ENCODE results near the gene PKP4. TPM values are rescaled to one million over a fixed set of nuclear protein-coding genes. Genes with fewer than 3 reads are reported as not detected.

PKP4 gene
- total RNA-seq, 1 donor from 2014 or later, result 60.8 TPM

- intact Hi-C loops (cut with DNase I), result no loop called here
- TF ChIP-seq CTCF (IDR thresholded peaks at IDR 0.05), result no peak
- H3K4me1 ChIP-seq, result peaks cover 4 to 16% of the 10 kb centered on the region in 2 donors
- no peaks in the 10 kb centered on the region for H3K9me3 ChIP-seq
- H3K27ac ChIP-seq, result no peak overlapping the region
- DNase-seq (ENCODE audit: low spot score in 2 of 2), result no peak
- no peaks in the 10 kb centered on the region for H3K27me3 ChIP-seq
- no peaks in the 10 kb centered on the region for H3K36me3 ChIP-seq
- H3K4me3 ChIP-seq, result no peak overlapping the region
Measured at GRCh38 chr2:158489366-158490112, 32.8 kb downstream of the PKP4 start.

GRCh38 chr2:158491072-158491471 is 34.3 kb downstream of the PKP4 start:
- no peak overlapping the region for H3K27ac ChIP-seq
- H3K9me3 ChIP-seq, result no peaks in the 10 kb centered on the region
- no peaks in the 10 kb centered on the region for H3K27me3 ChIP-seq
- peaks cover 4 to 16% of the 10 kb centered on the region in 2 donors for H3K4me1 ChIP-seq
- no peaks in the 10 kb centered on the region for H3K36me3 ChIP-seq
- DNase-seq (ENCODE audit: low spot score in 2 of 2), result no peak
- intact Hi-C loops (cut with DNase I), result no loop called here
- no peak for TF ChIP-seq CTCF (IDR thresholded peaks at IDR 0.05)
- no peak overlapping the region for H3K4me3 ChIP-seq

GRCh38 chr2:158493458-158493857 is 36.7 kb downstream of the PKP4 start:
- DNase-seq (ENCODE audit: low spot score in 2 of 2), result no peak
- Histone ChIP-seq H3K4me3 (no peak overlapping the region), H3K4me1 (peaks cover 0 to under 1% of the 10 kb centered on the region in 2 donors), H3K27me3 (no peaks in the 10 kb centered on the region), H3K36me3 (no peaks in the 10 kb centered on the region), H3K27ac (no peak overlapping the region), H3K9me3 (no peaks in the 10 kb centered on the region)
- intact Hi-C loops (cut with DNase I), result no loop called here
- TF ChIP-seq CTCF (IDR thresholded peaks at IDR 0.05), result no peak

GRCh38 chr2:158495175-158495574 is 38.4 kb downstream of the PKP4 start:
- H3K27me3 ChIP-seq, result no peaks in the 10 kb centered on the region
- intact Hi-C loops (cut with DNase I), result no loop called here
- no peak overlapping the region for H3K27ac ChIP-seq
- H3K4me1 ChIP-seq, result no peaks in the 10 kb centered on the region
- H3K36me3 ChIP-seq, result no peaks in the 10 kb centered on the region
- no peak for TF ChIP-seq CTCF (IDR thresholded peaks at IDR 0.05)
- H3K4me3 ChIP-seq, result no peak overlapping the region
- H3K9me3 ChIP-seq, result no peaks in the 10 kb centered on the region
- DNase-seq (ENCODE audit: low spot score in 2 of 2), result no peak

- H3K27ac ChIP-seq, result no peak overlapping the region
Measured at GRCh38 chr2:158496986-158497385, 40.2 kb downstream of the PKP4 start.

More at GRCh38 chr2:158496986-158497385, 40.2 kb downstream of the PKP4 start:
- no peak for DNase-seq (ENCODE audit: low spot score in 2 of 2)
- no peaks in the 10 kb centered on the region for H3K36me3 ChIP-seq
- H3K4me3 ChIP-seq, result no peak overlapping the region
- intact Hi-C loops (cut with DNase I), result no loop called here
- no peaks in the 10 kb centered on the region for H3K9me3 ChIP-seq
- H3K27me3 ChIP-seq, result no peaks in the 10 kb centered on the region
- no peak for TF ChIP-seq CTCF (IDR thresholded peaks at IDR 0.05)
- no peaks in the 10 kb centered on the region for H3K4me1 ChIP-seq

Data from ascending aorta (tissue), 2 donors.